ENCODE measurements around the gene IL6R.

IL6R gene

GRCh38 chr1:154427173-154428139 is 22.3 kb downstream of the IL6R start:
- Histone ChIP-seq H3K9me3 (ENCODE audit: insufficient read depth, low read length) (no peaks in the 10 kb centered on the region), H3K4me1 (ENCODE audit: low read length) (peaks cover 23% of the 10 kb centered on the region), H3K79me2 (ENCODE audit: low read length) (peaks cover 55% of the 10 kb centered on the region), H2AFZ (ENCODE audit: low read depth, low read length) (no peak overlapping the region), H3K9ac (ENCODE audit: low read length) (no peak overlapping the region), H3K4me2 (ENCODE audit: low read length) (no peak overlapping the region), H3K27ac (ENCODE audit: low read length) (no peak overlapping the region), H3K4me3 (ENCODE audit: low read length) (no peak overlapping the region), H3K36me3 (replicated peaks; ENCODE audit: low read depth, low read length) (peaks cover 23% of the 10 kb centered on the region), H3K27me3 (ENCODE audit: low read depth, low read length) (no peaks in the 10 kb centered on the region), H4K20me1 (ENCODE audit: insufficient read depth, low read length) (peaks cover 7% of the 10 kb centered on the region; the same call in 1 of the 2 replicates)
- TF ChIP-seq CTCF (IDR thresholded peaks at IDR 0.05; ENCODE audit: low read depth, low read length) (no peak), EZH2phosphoT487 (IDR thresholded peaks at IDR 0.05; ENCODE audit: low read depth) (no peak)

- peaks cover 44% of the 10 kb centered on the region for H3K79me2 ChIP-seq (ENCODE audit: low read length)
- peaks cover 23% of the 10 kb centered on the region for H3K36me3 ChIP-seq (replicated peaks; ENCODE audit: low read depth, low read length)
- no peak for TF ChIP-seq CTCF (IDR thresholded peaks at IDR 0.05; ENCODE audit: low read depth, low read length)
- TF ChIP-seq EZH2phosphoT487 (IDR thresholded peaks at IDR 0.05; ENCODE audit: low read depth), result no peak
- peaks cover 23% of the 10 kb centered on the region for H3K4me1 ChIP-seq (ENCODE audit: low read length)
- no peak overlapping the region for H3K4me3 ChIP-seq (ENCODE audit: low read length)
- no peaks in the 10 kb centered on the region for H3K9me3 ChIP-seq (ENCODE audit: insufficient read depth, low read length)
- H3K27ac ChIP-seq (ENCODE audit: low read length), result no peak overlapping the region
- peaks cover 3% of the 10 kb centered on the region; the same call in 1 of the 2 replicates for H4K20me1 ChIP-seq (ENCODE audit: insufficient read depth, low read length)
- no peak overlapping the region for H2AFZ ChIP-seq (ENCODE audit: low read depth, low read length)
- no peak overlapping the region for H3K4me2 ChIP-seq (ENCODE audit: low read length)
- no peak overlapping the region for H3K9ac ChIP-seq (ENCODE audit: low read length)
- H3K27me3 ChIP-seq (ENCODE audit: low read depth, low read length), result no peaks in the 10 kb centered on the region
These were observed 24.0 kb downstream of the IL6R start for GRCh38 chr1:154429118-154429517.

GRCh38 chr1:154429841-154430611 is 24.9 kb downstream of the IL6R start:
- Histone ChIP-seq H3K4me3 (ENCODE audit: low read length) (no peak overlapping the region), H3K27ac (ENCODE audit: low read length) (no peak overlapping the region), H4K20me1 (ENCODE audit: insufficient read depth, low read length) (no peaks in the 10 kb centered on the region), H3K27me3 (ENCODE audit: low read depth, low read length) (no peaks in the 10 kb centered on the region), H2AFZ (ENCODE audit: low read depth, low read length) (no peak overlapping the region), H3K4me1 (ENCODE audit: low read length) (peaks cover 16% of the 10 kb centered on the region; the same call in 1 of the 2 replicates), H3K9me3 (ENCODE audit: insufficient read depth, low read length) (no peaks in the 10 kb centered on the region), H3K4me2 (ENCODE audit: low read length) (no peak overlapping the region), H3K79me2 (ENCODE audit: low read length) (peaks cover 38% of the 10 kb centered on the region), H3K9ac (ENCODE audit: low read length) (no peak overlapping the region), H3K36me3 (replicated peaks; ENCODE audit: low read depth, low read length) (peaks cover 32% of the 10 kb centered on the region)
- no peak for TF ChIP-seq CTCF (IDR thresholded peaks at IDR 0.05; ENCODE audit: low read depth, low read length)
- no peak for TF ChIP-seq EZH2phosphoT487 (IDR thresholded peaks at IDR 0.05; ENCODE audit: low read depth)

GRCh38 chr1:154430903-154431302 is 25.8 kb downstream of the IL6R start:
- H3K4me3 ChIP-seq (ENCODE audit: low read length), result no peak overlapping the region
- H3K9me3 ChIP-seq (ENCODE audit: insufficient read depth, low read length), result no peaks in the 10 kb centered on the region
- no peak overlapping the region for H2AFZ ChIP-seq (ENCODE audit: low read depth, low read length)
- peaks cover 10% of the 10 kb centered on the region; the same call in 1 of the 2 replicates for H3K4me1 ChIP-seq (ENCODE audit: low read length)
- no peak overlapping the region for H3K4me2 ChIP-seq (ENCODE audit: low read length)
- H3K27ac ChIP-seq (ENCODE audit: low read length), result no peak overlapping the region
- no peaks in the 10 kb centered on the region for H4K20me1 ChIP-seq (ENCODE audit: insufficient read depth, low read length)
- TF ChIP-seq CTCF (IDR thresholded peaks at IDR 0.05; ENCODE audit: low read depth, low read length) (no peak), EZH2phosphoT487 (IDR thresholded peaks at IDR 0.05; ENCODE audit: low read depth) (no peak)
- no peak overlapping the region for H3K9ac ChIP-seq (ENCODE audit: low read length)
- H3K79me2 ChIP-seq (ENCODE audit: low read length), result peaks cover 29% of the 10 kb centered on the region
- H3K36me3 ChIP-seq (replicated peaks; ENCODE audit: low read depth, low read length), result peaks cover 39% of the 10 kb centered on the region
- H3K27me3 ChIP-seq (ENCODE audit: low read depth, low read length), result no peaks in the 10 kb centered on the region

Data from OCI-LY3 (cell line).